ENCODE results near the gene CHST9.

DNA sequence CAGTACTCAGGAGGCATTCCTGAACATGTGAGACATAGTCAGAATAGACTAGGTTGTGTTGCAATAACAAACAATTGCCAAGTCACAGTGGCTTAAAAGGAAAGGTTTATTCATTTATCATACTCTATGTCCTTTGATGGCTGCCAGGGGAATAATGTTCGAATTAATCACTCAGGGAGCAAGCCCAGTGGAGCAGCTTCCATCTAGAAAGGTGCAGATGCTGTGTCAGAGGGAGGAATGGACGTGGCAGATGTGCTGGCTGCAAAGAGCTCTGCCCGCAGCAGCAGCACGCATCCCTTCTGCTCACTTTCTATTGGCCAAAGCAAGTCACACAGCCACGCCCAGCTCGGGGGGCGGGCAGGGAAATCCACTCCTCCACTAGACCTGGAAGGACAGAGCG lies 213.7 kb downstream of the CHST9 start:
- TF ChIP-seq, protein P1, sequence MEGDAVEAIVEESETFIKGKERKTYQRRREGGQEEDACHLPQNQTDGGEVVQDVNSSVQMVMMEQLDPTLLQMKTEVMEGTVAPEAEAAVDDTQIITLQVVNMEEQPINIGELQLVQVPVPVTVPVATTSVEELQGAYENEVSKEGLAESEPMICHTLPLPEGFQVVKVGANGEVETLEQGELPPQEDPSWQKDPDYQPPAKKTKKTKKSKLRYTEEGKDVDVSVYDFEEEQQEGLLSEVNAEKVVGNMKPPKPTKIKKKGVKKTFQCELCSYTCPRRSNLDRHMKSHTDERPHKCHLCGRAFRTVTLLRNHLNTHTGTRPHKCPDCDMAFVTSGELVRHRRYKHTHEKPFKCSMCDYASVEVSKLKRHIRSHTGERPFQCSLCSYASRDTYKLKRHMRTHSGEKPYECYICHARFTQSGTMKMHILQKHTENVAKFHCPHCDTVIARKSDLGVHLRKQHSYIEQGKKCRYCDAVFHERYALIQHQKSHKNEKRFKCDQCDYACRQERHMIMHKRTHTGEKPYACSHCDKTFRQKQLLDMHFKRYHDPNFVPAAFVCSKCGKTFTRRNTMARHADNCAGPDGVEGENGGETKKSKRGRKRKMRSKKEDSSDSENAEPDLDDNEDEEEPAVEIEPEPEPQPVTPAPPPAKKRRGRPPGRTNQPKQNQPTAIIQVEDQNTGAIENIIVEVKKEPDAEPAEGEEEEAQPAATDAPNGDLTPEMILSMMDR (IDR thresholded peaks at IDR 0.05 in 8 of 11, conservative IDR thresholded peaks at IDR 0.05 in 3 of 11) = no peak
- no peak for TF ChIP-seq POLR2A (IDR thresholded peaks at IDR 0.05)
